Vagina (tissue), 2 donors: Measurements from ENCODE around the gene AQP10. TPM values are rescaled to one million over a fixed set of nuclear protein-coding genes. Genes with fewer than 3 reads are reported as not detected.
"Not testable (repeated sequence)": the region's sequence is repeated elsewhere in the genome, so short reads cannot be mapped to it uniquely, and the experiment has no call there.

Source experiments
- DNase-seq, 2 donors: peaks; one replicate each; pipeline ENCODE4 v3.0.0-alpha.2; 2017; ENCODE audit errors: extremely low spot score in 2 of 2
- H3K27ac ChIP-seq: fragments of 200-600 bp; sonication (generic); one replicate; pipeline ENCODE4 v1.5.1; 2019
- H3K27me3 ChIP-seq: fragments of 200-600 bp; sonication (generic); one replicate; pipeline ENCODE4 v1.5.1; 2019
- H3K36me3 ChIP-seq, 2 donors: fragments of 200-600 bp; sonication (generic); one replicate each; pipeline ENCODE4 v1.5.1; 2017 to 2019
- H3K4me1 ChIP-seq: fragments of 200-600 bp; sonication (generic); one replicate; pipeline ENCODE4 v1.5.1; 2019
- H3K4me3 ChIP-seq, 2 donors: fragments of 200-600 bp; sonication (generic); 1 replicate in 1 of 2; 2 replicates in 1 of 2; pipeline ENCODE4 v1.5.1; 2016 to 2019
- H3K9me3 ChIP-seq: fragments of 200-600 bp; sonication (generic); one replicate; pipeline ENCODE4 v1.5.1; 2019
- CTCF ChIP-seq, 3 experiments: fragments of 450-650 bp in 2 of 3; fragments of 200-600 bp in 1 of 3; sonication (generic) in 1 of 3; IDR thresholded peaks; one replicate each; pipeline ENCODE4 v1.5.1; 2017 to 2019; ENCODE audit warnings: antibody characterized with exemption in 3 of 3, mild to moderate bottlenecking in 2 of 3, moderate library complexity in 2 of 3
- POLR2A ChIP-seq, 2 donors: fragments of 450-650 bp; IDR thresholded peaks; one replicate each; pipeline ENCODE4 v1.6.1; 2017; ENCODE audit warnings: antibody characterized with exemption in 2 of 2, mild to moderate bottlenecking in 2 of 2, moderate library complexity in 2 of 2
- POLR2AphosphoS5 ChIP-seq, 2 donors: sonication (generic); formaldehyde crosslinking; IDR thresholded peaks; one replicate each; pipeline ENCODE4 v1.9.0; 2017; ENCODE audit warnings: antibody characterized with exemption in 2 of 2, mild to moderate bottlenecking in 2 of 2, low read depth in 1 of 2; ENCODE audit not compliant: insufficient read depth in 1 of 2
- intact Hi-C: fragments of 100-400 bp; cut with DNase I; formaldehyde crosslinking; loops from one replicate; pipeline ENCODE4 v1.15.1; 2023
- total RNA-seq: library from RNA; depleted of rRNA; stranded (reverse); fragments of >200 nt; gene quantifications from one replicate; pipeline ENCODE4 v1.2.3, GENCODE V29; 2016

Gene AQP10
- total RNA-seq, 1 donor from 2014 or later, result not detected

- TF ChIP-seq CTCF (IDR thresholded peaks at IDR 0.05) (no peak), POLR2A (IDR thresholded peaks at IDR 0.05) (no peak), POLR2AphosphoS5 (IDR thresholded peaks at IDR 0.05; ENCODE audit: insufficient read depth in 1 of 2, low read depth in 1 of 2) (no peak)
- Histone ChIP-seq H3K4me3 (no peak overlapping the region), H3K27ac (no peak overlapping the region), H3K36me3 (no peaks in the 10 kb centered on the region), H3K4me1 (no peaks in the 10 kb centered on the region), H3K9me3 (no peaks in the 10 kb centered on the region), H3K27me3 (no peaks in the 10 kb centered on the region)
- no peak for DNase-seq
- intact Hi-C loops, result no loop called here
Observed at GRCh38 chr1:154306151-154306550, 14.7 kb upstream of the AQP10 start.

GRCh38 chr1:154307670-154308270 lies 13.1 kb upstream of the AQP10 start:
- H3K27ac ChIP-seq, H3K4me1 ChIP-seq, H3K9me3 ChIP-seq, H3K4me3 ChIP-seq, H3K27me3 ChIP-seq, H3K36me3 ChIP-seq, DNase-seq, intact Hi-C loops: not testable (repeated sequence)

GRCh38 chr1:154309136-154309535 lies 11.8 kb upstream of the AQP10 start:
- H3K4me1 ChIP-seq, H3K4me3 ChIP-seq, H3K27ac ChIP-seq, H3K9me3 ChIP-seq, H3K27me3 ChIP-seq, DNase-seq, H3K36me3 ChIP-seq, intact Hi-C loops: not testable (repeated sequence)

GRCh38 chr1:154312229-154313065 lies 8.4 kb upstream of the AQP10 start:
- H3K27me3 ChIP-seq, H3K4me1 ChIP-seq, H3K27ac ChIP-seq, H3K9me3 ChIP-seq, intact Hi-C loops, H3K4me3 ChIP-seq, DNase-seq, H3K36me3 ChIP-seq: not testable (repeated sequence)

- no peak overlapping the region for H3K4me3 ChIP-seq
- no peaks in the 10 kb centered on the region for H3K4me1 ChIP-seq
- no peak overlapping the region for H3K27ac ChIP-seq
- no peaks in the 10 kb centered on the region for H3K9me3 ChIP-seq
- no peaks in the 10 kb centered on the region for H3K36me3 ChIP-seq
- TF ChIP-seq POLR2AphosphoS5 (IDR thresholded peaks at IDR 0.05; ENCODE audit: insufficient read depth in 1 of 2, low read depth in 1 of 2) (no peak), POLR2A (IDR thresholded peaks at IDR 0.05) (no peak), CTCF (IDR thresholded peaks at IDR 0.05) (no peak)
- intact Hi-C loops, result no loop called here
- H3K27me3 ChIP-seq, result no peaks in the 10 kb centered on the region
- no peak for DNase-seq
Observed at GRCh38 chr1:154313066-154313356, 7.9 kb upstream of the AQP10 start.

GRCh38 chr1:154314226-154314625 lies 6.7 kb upstream of the AQP10 start:
- H3K4me3 ChIP-seq, DNase-seq, H3K27me3 ChIP-seq, H3K36me3 ChIP-seq, H3K27ac ChIP-seq, H3K9me3 ChIP-seq, H3K4me1 ChIP-seq, intact Hi-C loops: not testable (repeated sequence)

- TF ChIP-seq CTCF (IDR thresholded peaks at IDR 0.05) (no peak), POLR2A (IDR thresholded peaks at IDR 0.05) (no peak), POLR2AphosphoS5 (IDR thresholded peaks at IDR 0.05; ENCODE audit: insufficient read depth in 1 of 2, low read depth in 1 of 2) (no peak)
- intact Hi-C loops, result no loop called here
- no peaks in the 10 kb centered on the region for H3K36me3 ChIP-seq
- H3K4me1 ChIP-seq, result no peaks in the 10 kb centered on the region
- H3K27me3 ChIP-seq, result no peaks in the 10 kb centered on the region
- no peak for DNase-seq
- H3K27ac ChIP-seq, result no peak overlapping the region
- H3K4me3 ChIP-seq, result no peak overlapping the region
- no peaks in the 10 kb centered on the region for H3K9me3 ChIP-seq
Observed at GRCh38 chr1:154316704-154317103, 4.2 kb upstream of the AQP10 start.
